SK-N-SH treated with all-trans-retinoic acid at 6 μM for 48 hours (cell line): ENCODE measurements around the gene PBX3.

ENCODE experiments used
- ATAC-seq: fragments of 200-7000 bp; cut with Tn5 transposase; 3 replicates; pipeline ENCODE4 v1.9.1; 2020; ENCODE audit warnings: mild to moderate bottlenecking, moderate library complexity
- ARNTL ChIP-seq: fragments of 450-650 bp; formaldehyde crosslinking; IDR thresholded peaks from 2 replicates; pipeline ENCODE4 v1.5.0; 2020; ENCODE audit warnings: low read depth, mild to moderate bottlenecking, moderate library complexity, borderline replicate concordance
- CSDC2 ChIP-seq: fragments of 250-450 bp; sonication (Bioruptor Pico); IDR thresholded peaks from 2 replicates; pipeline ENCODE4 v1.5.0; 2020; ENCODE audit warnings: mild to moderate bottlenecking, moderate library complexity
- ESRRG ChIP-seq: fragments of 250-450 bp; sonication (Bioruptor Pico); IDR thresholded peaks from 2 replicates; pipeline ENCODE4 v1.6.1; 2021; ENCODE audit warnings: mild to moderate bottlenecking
- GLIS3 ChIP-seq: fragments of 250-450 bp; sonication (Bioruptor Pico); IDR thresholded peaks from 2 replicates; pipeline ENCODE4 v1.5.0; 2020; ENCODE audit warnings: mild to moderate bottlenecking, moderate library complexity
- ISL1 ChIP-seq: fragments of 250-450 bp; sonication (Bioruptor Pico); IDR thresholded peaks from 2 replicates; pipeline ENCODE4 v2.1.2; 2022; ENCODE audit warnings: mild to moderate bottlenecking, moderate library complexity
- OSR1 ChIP-seq: fragments of 250-450 bp; sonication (Bioruptor Pico); IDR thresholded peaks from 2 replicates; pipeline ENCODE4 v1.8.0; 2022; ENCODE audit warnings: moderate library complexity, mild to moderate bottlenecking, inconsistent platforms
- PPARA ChIP-seq: fragments of 250-450 bp; sonication (Bioruptor Pico); IDR thresholded peaks from 2 replicates; pipeline ENCODE4 v1.5.0; 2020; ENCODE audit warnings: mild to moderate bottlenecking, borderline replicate concordance
- RARB ChIP-seq: fragments of 250-450 bp; sonication (Bioruptor Pico); IDR thresholded peaks from 2 replicates; pipeline ENCODE4 v1.8.0; 2021; ENCODE audit warnings: mild to moderate bottlenecking, moderate library complexity
- SNAI2 ChIP-seq: fragments of 250-450 bp; sonication (Bioruptor Pico); IDR thresholded peaks from 2 replicates; pipeline ENCODE4 v1.5.0; 2020; ENCODE audit warnings: mild to moderate bottlenecking, moderate library complexity
- TCF4 ChIP-seq: fragments of 250-450 bp; sonication (Bioruptor Pico); IDR thresholded peaks from 2 replicates; pipeline ENCODE4 v1.8.0; 2021; ENCODE audit warnings: mild to moderate bottlenecking, moderate library complexity, borderline replicate concordance
- TOX ChIP-seq: fragments of 250-450 bp; sonication (Bioruptor Pico); IDR thresholded peaks from 2 replicates; pipeline ENCODE4 v1.8.0; 2021; ENCODE audit warnings: mild to moderate bottlenecking, moderate library complexity, borderline replicate concordance
- ZC3H10 ChIP-seq: fragments of 250-450 bp; sonication (Bioruptor Pico); IDR thresholded peaks from 2 replicates; pipeline ENCODE4 v1.5.1; 2021; ENCODE audit warnings: mild to moderate bottlenecking, moderate library complexity
- ZFP3 ChIP-seq: fragments of 250-450 bp; sonication (Bioruptor Pico); IDR thresholded peaks from 2 replicates; pipeline ENCODE4 v1.5.0; 2020; ENCODE audit warnings: mild to moderate bottlenecking, moderate library complexity
- ZFP30 ChIP-seq: fragments of 450-650 bp; formaldehyde crosslinking; IDR thresholded peaks from 2 replicates; pipeline ENCODE4 v1.5.0; 2022; ENCODE audit warnings: mild to moderate bottlenecking, moderate library complexity
- ZNF70 ChIP-seq: fragments of 450-650 bp; formaldehyde crosslinking; IDR thresholded peaks from 2 replicates; pipeline ENCODE4 v1.5.0; 2020; ENCODE audit warnings: mild to moderate bottlenecking, moderate library complexity
- ZNF8 ChIP-seq: fragments of 450-650 bp; formaldehyde crosslinking; IDR thresholded peaks from 2 replicates; pipeline ENCODE4 v1.5.0; 2020; ENCODE audit warnings: mild to moderate bottlenecking, moderate library complexity
- TF ChIP-seq, protein P1 (sequence below): fragments of 250-450 bp; sonication (Bioruptor Pico); IDR thresholded peaks from 2 replicates; pipeline ENCODE4 v1.5.1; 2021; ENCODE audit warnings: mild to moderate bottlenecking, moderate library complexity
- TF ChIP-seq, protein P2 (sequence below): fragments of 250-450 bp; sonication (Bioruptor Pico); IDR thresholded peaks from 2 replicates; pipeline ENCODE4 v1.8.0; 2020; ENCODE audit warnings: mild to moderate bottlenecking, moderate library complexity, borderline replicate concordance
- TF ChIP-seq, protein P3 (sequence below): fragments of 250-450 bp; sonication (Bioruptor Pico); IDR thresholded peaks from 2 replicates; pipeline ENCODE4 v1.5.1; 2020; ENCODE audit warnings: low read depth, mild to moderate bottlenecking, moderate library complexity
- TF ChIP-seq, protein P4 (sequence below): fragments of 250-450 bp; sonication (Bioruptor Pico); IDR thresholded peaks from 2 replicates; pipeline ENCODE4 v1.8.0; 2021; ENCODE audit warnings: low read depth, mild to moderate bottlenecking, moderate library complexity, borderline replicate concordance
- TF ChIP-seq, protein P5 (sequence below): fragments of 250-450 bp; sonication (Bioruptor Pico); IDR thresholded peaks from 2 replicates; pipeline ENCODE4 v1.5.0; 2020; ENCODE audit warnings: mild to moderate bottlenecking, moderate library complexity

PBX3 gene

DNA sequence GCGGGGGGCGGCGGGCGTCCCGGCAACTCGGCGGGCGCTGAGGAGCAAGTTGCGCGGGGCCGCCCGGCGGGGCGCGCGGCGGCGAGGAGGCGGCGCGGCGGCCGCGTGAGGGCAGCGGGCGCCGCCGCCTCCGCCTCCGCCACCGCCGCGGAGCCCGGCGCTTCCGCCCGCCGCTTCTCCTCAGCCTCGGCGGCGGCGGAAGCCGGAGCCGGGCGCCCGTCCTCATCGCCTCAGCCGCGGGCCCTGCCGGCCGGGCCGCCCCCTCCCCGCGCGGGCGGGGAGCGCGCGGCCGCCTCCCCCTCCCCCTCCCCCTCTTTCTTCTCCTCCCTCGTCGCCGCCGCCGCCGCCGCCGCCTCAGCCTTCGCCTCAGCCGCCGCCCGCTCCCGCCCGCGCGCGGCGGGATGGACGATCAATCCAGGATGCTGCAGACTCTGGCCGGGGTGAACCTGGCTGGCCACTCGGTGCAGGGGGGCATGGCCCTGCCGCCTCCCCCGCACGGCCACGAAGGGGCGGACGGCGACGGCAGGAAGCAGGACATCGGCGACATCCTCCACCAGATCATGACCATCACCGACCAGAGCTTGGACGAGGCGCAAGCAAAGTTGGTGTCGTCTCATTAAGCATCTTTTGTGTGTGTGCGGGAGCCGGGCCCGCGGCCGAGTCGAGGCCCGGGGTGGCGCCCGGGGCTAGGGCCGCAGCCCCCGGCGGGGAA is at the start of gene PBX3:
TSS of gene PBX3 (plus strand) at position 321 of the 712 bp plus-strand sequence.
- no peak for ATAC-seq

DNA sequence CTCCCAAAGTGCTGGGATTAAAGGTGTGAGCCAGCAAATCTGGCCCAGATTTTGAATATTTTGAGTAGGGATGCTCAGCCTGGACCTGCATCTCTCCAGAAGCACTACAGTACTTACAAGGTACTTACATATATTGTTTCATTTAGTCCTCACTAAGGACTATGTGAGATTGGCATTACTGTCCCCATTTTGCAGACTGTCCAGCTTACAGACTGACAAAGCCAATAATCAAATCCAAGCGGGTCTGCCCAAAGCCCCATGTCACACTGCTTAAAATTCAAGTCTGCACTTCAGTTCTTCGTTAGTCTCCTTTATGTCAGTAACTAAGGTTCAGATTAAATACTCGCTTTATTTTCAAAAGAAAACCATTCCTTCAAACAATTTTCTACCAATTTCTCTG is 47.3 kb upstream of the PBX3 start:
- no peak for ATAC-seq
- TF ChIP-seq RARB (CRISPR knock-in tag) (no peak), ARNTL (no peak), TCF4 (CRISPR knock-in tag) (no peak), OSR1 (no peak), SNAI2 (no peak), ZC3H10 (CRISPR knock-in tag) (no peak), TOX (no peak)
- TF ChIP-seq, protein P1, sequence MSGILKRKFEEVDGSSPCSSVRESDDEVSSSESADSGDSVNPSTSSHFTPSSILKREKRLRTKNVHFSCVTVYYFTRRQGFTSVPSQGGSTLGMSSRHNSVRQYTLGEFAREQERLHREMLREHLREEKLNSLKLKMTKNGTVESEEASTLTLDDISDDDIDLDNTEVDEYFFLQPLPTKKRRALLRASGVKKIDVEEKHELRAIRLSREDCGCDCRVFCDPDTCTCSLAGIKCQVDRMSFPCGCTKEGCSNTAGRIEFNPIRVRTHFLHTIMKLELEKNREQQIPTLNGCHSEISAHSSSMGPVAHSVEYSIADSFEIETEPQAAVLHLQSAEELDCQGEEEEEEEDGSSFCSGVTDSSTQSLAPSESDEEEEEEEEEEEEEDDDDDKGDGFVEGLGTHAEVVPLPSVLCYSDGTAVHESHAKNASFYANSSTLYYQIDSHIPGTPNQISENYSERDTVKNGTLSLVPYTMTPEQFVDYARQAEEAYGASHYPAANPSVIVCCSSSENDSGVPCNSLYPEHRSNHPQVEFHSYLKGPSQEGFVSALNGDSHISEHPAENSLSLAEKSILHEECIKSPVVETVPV (CRISPR knock-in tag) = no peak
- TF ChIP-seq, protein P2, sequence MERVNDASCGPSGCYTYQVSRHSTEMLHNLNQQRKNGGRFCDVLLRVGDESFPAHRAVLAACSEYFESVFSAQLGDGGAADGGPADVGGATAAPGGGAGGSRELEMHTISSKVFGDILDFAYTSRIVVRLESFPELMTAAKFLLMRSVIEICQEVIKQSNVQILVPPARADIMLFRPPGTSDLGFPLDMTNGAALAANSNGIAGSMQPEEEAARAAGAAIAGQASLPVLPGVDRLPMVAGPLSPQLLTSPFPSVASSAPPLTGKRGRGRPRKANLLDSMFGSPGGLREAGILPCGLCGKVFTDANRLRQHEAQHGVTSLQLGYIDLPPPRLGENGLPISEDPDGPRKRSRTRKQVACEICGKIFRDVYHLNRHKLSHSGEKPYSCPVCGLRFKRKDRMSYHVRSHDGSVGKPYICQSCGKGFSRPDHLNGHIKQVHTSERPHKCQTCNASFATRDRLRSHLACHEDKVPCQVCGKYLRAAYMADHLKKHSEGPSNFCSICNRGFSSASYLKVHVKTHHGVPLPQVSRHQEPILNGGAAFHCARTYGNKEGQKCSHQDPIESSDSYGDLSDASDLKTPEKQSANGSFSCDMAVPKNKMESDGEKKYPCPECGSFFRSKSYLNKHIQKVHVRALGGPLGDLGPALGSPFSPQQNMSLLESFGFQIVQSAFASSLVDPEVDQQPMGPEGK (CRISPR knock-in tag) = no peak

More for the DNA sequence above, at the start of gene PBX3:
- TF ChIP-seq ZNF8 (CRISPR knock-in tag) (no peak), ESRRG (no peak), TOX (no peak), OSR1 (no peak), GLIS3 (CRISPR knock-in tag) (no peak), ZFP30 (CRISPR knock-in tag) (no peak), ZNF70 (CRISPR knock-in tag) (no peak), ISL1 (CRISPR knock-in tag) (no peak), ZFP3 (CRISPR knock-in tag) (no peak), CSDC2 (no peak)
- TF ChIP-seq, protein P1 (CRISPR knock-in tag) = no peak
- TF ChIP-seq, protein P3, sequence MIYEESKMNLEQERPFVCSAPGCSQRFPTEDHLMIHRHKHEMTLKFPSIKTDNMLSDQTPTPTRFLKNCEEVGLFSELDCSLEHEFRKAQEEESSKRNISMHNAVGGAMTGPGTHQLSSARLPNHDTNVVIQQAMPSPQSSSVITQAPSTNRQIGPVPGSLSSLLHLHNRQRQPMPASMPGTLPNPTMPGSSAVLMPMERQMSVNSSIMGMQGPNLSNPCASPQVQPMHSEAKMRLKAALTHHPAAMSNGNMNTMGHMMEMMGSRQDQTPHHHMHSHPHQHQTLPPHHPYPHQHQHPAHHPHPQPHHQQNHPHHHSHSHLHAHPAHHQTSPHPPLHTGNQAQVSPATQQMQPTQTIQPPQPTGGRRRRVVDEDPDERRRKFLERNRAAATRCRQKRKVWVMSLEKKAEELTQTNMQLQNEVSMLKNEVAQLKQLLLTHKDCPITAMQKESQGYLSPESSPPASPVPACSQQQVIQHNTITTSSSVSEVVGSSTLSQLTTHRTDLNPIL (CRISPR knock-in tag) = no peak
- TF ChIP-seq, protein P4, sequence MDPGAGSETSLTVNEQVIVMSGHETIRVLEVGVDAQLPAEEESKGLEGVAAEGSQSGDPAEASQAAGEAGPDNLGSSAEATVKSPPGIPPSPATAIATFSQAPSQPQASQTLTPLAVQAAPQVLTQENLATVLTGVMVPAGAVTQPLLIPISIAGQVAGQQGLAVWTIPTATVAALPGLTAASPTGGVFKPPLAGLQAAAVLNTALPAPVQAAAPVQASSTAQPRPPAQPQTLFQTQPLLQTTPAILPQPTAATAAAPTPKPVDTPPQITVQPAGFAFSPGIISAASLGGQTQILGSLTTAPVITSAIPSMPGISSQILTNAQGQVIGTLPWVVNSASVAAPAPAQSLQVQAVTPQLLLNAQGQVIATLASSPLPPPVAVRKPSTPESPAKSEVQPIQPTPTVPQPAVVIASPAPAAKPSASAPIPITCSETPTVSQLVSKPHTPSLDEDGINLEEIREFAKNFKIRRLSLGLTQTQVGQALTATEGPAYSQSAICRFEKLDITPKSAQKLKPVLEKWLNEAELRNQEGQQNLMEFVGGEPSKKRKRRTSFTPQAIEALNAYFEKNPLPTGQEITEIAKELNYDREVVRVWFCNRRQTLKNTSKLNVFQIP (CRISPR knock-in tag) = no peak

DNA sequence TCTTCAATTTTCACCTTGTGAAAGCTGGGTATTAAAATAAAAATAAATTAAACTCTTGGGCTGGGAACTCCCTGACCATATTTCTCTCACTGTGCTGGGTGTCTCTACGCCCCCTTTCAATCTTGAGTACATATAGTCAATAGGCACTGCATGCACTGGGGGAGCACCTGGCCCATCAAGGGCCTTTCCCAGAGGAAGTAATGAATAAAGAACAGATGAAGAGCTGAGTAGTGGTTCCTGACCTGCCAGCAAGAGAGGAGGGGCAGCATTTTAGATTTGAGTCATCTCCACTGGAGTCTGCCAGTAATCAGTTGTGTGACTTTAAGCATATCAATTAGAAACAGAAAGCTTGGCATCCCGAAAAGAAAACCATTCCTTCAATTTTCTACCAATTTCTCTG is 46.4 kb upstream of the PBX3 start:
- peak; percentile 60 for ATAC-seq
- no peak for TF ChIP-seq ISL1 (CRISPR knock-in tag)
- TF ChIP-seq, protein P1 (CRISPR knock-in tag) = no peak

DNA sequence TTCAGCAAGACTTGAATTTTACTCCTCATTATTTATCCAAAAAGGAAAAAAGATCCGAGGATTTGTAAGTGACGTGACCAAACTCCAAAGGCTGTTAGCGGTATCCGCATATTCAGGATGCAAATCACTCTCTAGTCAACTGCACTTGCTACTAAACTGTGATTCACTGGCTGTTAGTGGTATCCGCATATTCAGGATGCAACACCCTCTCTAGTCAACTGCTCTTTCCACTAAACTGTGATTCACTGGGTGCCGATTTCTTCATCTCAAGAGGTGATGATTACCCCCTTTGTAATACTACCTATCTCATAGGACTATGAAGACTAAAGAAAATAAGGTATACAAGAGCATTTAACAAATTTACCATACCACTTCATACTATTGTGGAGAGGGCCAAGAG is 45.8 kb upstream of the PBX3 start:
- peak; percentile 61; the same call in 2 of the 3 replicates for ATAC-seq
- TF ChIP-seq ZFP3 (CRISPR knock-in tag) = no peak
- TF ChIP-seq PPARA (CRISPR knock-in tag) = no peak
- TF ChIP-seq TCF4 (CRISPR knock-in tag) = no peak
- no peak for TF ChIP-seq CSDC2
- TF ChIP-seq, protein P5, sequence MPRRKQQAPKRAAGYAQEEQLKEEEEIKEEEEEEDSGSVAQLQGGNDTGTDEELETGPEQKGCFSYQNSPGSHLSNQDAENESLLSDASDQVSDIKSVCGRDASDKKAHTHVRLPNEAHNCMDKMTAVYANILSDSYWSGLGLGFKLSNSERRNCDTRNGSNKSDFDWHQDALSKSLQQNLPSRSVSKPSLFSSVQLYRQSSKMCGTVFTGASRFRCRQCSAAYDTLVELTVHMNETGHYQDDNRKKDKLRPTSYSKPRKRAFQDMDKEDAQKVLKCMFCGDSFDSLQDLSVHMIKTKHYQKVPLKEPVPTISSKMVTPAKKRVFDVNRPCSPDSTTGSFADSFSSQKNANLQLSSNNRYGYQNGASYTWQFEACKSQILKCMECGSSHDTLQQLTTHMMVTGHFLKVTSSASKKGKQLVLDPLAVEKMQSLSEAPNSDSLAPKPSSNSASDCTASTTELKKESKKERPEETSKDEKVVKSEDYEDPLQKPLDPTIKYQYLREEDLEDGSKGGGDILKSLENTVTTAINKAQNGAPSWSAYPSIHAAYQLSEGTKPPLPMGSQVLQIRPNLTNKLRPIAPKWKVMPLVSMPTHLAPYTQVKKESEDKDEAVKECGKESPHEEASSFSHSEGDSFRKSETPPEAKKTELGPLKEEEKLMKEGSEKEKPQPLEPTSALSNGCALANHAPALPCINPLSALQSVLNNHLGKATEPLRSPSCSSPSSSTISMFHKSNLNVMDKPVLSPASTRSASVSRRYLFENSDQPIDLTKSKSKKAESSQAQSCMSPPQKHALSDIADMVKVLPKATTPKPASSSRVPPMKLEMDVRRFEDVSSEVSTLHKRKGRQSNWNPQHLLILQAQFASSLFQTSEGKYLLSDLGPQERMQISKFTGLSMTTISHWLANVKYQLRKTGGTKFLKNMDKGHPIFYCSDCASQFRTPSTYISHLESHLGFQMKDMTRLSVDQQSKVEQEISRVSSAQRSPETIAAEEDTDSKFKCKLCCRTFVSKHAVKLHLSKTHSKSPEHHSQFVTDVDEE (CRISPR knock-in tag) = no peak
- TF ChIP-seq, protein P3 (CRISPR knock-in tag) = no peak
- TF ChIP-seq OSR1 = no peak
- no peak for TF ChIP-seq RARB (CRISPR knock-in tag)
- TF ChIP-seq ZNF70 (CRISPR knock-in tag) = no peak
- no peak for TF ChIP-seq TOX
- TF ChIP-seq ZC3H10 (CRISPR knock-in tag) = no peak
